Fibroblast of mammary gland (primary cell): ENCODE results near the gene CHD1L.
"Not testable (repeated sequence)": the region's sequence is repeated elsewhere in the genome, so short reads cannot be mapped to it uniquely, and the experiment has no call there.

Experiments used
- DNase-seq: peaks from one replicate; pipeline ENCODE4 v3.0.0-alpha.2; 2010; ENCODE audit warnings: low read depth
- H3K4me3 ChIP-seq: 2 replicates; pipeline ENCODE4 v1.5.1; 2011; ENCODE audit warnings: low read depth, mild to moderate bottlenecking, low read length, moderate library complexity; ENCODE audit not compliant: control insufficient read depth
- CTCF ChIP-seq: conservative IDR thresholded peaks from 2 replicates; pipeline ENCODE4 v1.5.1; 2011; ENCODE audit warnings: low read depth, low read length, inconsistent platforms; ENCODE audit not compliant: control insufficient read depth, insufficient read depth

CHD1L gene

GRCh38 chr1:147238925-147239820 is 3.3 kb upstream of the CHD1L start:
- H3K4me3 ChIP-seq: no peak overlapping the region
- DNase-seq: no peak
- TF ChIP-seq CTCF: no peak

- not testable (repeated sequence) for DNase-seq, H3K4me3 ChIP-seq
Observed at GRCh38 chr1:147240131-147240721, 2.3 kb upstream of the CHD1L start.

GRCh38 chr1:147241934-147242448 is 493 bp upstream of the CHD1L start:
- TF ChIP-seq CTCF: no peak
- peak overlapping the region; percentile 34 for H3K4me3 ChIP-seq
- DNase-seq: peak; percentile 39

GRCh38 chr1:147243228-147243685 is 773 bp downstream of the CHD1L start:
- no peak for DNase-seq

GRCh38 chr1:147243841-147244240 is 1.4 kb downstream of the CHD1L start:
- no peak for TF ChIP-seq CTCF
- H3K4me3 ChIP-seq: peak overlapping the region; percentile 84
- peak; percentile 7 for DNase-seq

More at GRCh38 chr1:147243228-147243685, 773 bp downstream of the CHD1L start:
- peak overlapping the region; percentile 84 for H3K4me3 ChIP-seq
- no peak for TF ChIP-seq CTCF

GRCh38 chr1:147245129-147245528 is 2.6 kb downstream of the CHD1L start:
- DNase-seq: no peak
- H3K4me3 ChIP-seq: no peak overlapping the region
- TF ChIP-seq CTCF: no peak

- no peak for TF ChIP-seq CTCF
- H3K4me3 ChIP-seq: no peak overlapping the region
- DNase-seq: peak; percentile 50
Observed at GRCh38 chr1:147245586-147246021, 3.1 kb downstream of the CHD1L start.
